H1 (cell line): ENCODE results near the gene GOLGA8J. TPM values are rescaled to one million over a fixed set of nuclear protein-coding genes. Genes with fewer than 3 reads are reported as not detected.

Experiments
- CTCF ChIA-PET: fragments of 300-600 bp; sonication (Branson Sonifier 250); formaldehyde crosslinking; loops from one replicate; lab custom pipeline; 2021; ENCODE audit not compliant: partially characterized antibody; lab: Charles Lee
- POLR2A ChIA-PET: fragments of 300-600 bp; sonication (Branson Sonifier 250); formaldehyde crosslinking; loops from one replicate; lab custom pipeline; 2021; ENCODE audit warnings: inconsistent platforms; ENCODE audit not compliant: partially characterized antibody; lab: Charles Lee
- DNase-seq, 2 experiments: peaks; one replicate each; pipeline versions ENCODE4 v3.0.0 to v3.0.0-alpha.2; 2010 to 2022; ENCODE audit warnings: low spot score in 2 of 2, low read depth in 1 of 2, mixed read lengths in 1 of 2
- FAIRE-seq: peaks from 2 replicates; lab custom pipeline; 2011; peaks lifted over from hg19 to GRCh38; lab: Jason Lieb, UNC
- H2AFZ ChIP-seq: 2 replicates; pipeline ENCODE4 v1.8.1; 2012; ENCODE audit warnings: low read length, inconsistent platforms
- H2AK5ac ChIP-seq: 2 replicates; pipeline ENCODE4 v1.6.1; 2013; ENCODE audit warnings: low read depth, low read length
- H2BK120ac ChIP-seq: replicated peaks from 2 replicates; pipeline ENCODE3; 2013; ENCODE audit warnings: low read depth, low read length, inconsistent platforms
- H2BK12ac ChIP-seq: 2 replicates; pipeline ENCODE4 v1.6.1; 2013; ENCODE audit warnings: low read depth, low read length
- H2BK15ac ChIP-seq: 2 replicates; pipeline ENCODE4 v1.6.1; 2013; ENCODE audit warnings: low read length
- H2BK20ac ChIP-seq: 2 replicates; pipeline ENCODE4 v1.6.1; 2013; ENCODE audit warnings: low read length
- H2BK5ac ChIP-seq: 2 replicates; pipeline ENCODE4 v1.6.1; 2013; ENCODE audit warnings: low read depth, low read length
- H3K14ac ChIP-seq: 2 replicates; pipeline ENCODE4 v1.6.1; 2013; ENCODE audit warnings: inconsistent platforms; ENCODE audit not compliant: insufficient read length
- H3K18ac ChIP-seq: 2 replicates; pipeline ENCODE4 v1.6.1; 2013; ENCODE audit warnings: low read length; ENCODE audit errors: extremely low read depth
- H3K23ac ChIP-seq: 2 replicates; pipeline ENCODE4 v1.6.1; 2013; ENCODE audit warnings: inconsistent platforms; ENCODE audit not compliant: insufficient read length
- H3K23me2 ChIP-seq: 2 replicates; pipeline ENCODE4 v1.6.1; 2013; ENCODE audit warnings: low read depth, low read length
- H3K27ac ChIP-seq: 2 replicates; pipeline ENCODE4 v1.6.1; 2011; ENCODE audit warnings: low read depth, low read length, inconsistent platforms
- H3K27me3 ChIP-seq, 4 experiments: replicated peaks in 1 of 4; 1 replicate in 1 of 4; 2 replicates in 3 of 4; pipeline versions ENCODE4 v1.6.1 to v1.8.1; 2011 to 2013; ENCODE audit warnings: low read length in 3 of 4, mild to moderate bottlenecking in 3 of 4, inconsistent platforms in 2 of 4, mixed read lengths in 2 of 4, moderate library complexity in 1 of 4; ENCODE audit not compliant: control insufficient read depth in 3 of 4, insufficient read depth in 3 of 4; ENCODE audit errors: extremely low read depth in 1 of 4
- H3K36me3 ChIP-seq, 4 experiments: 2 replicates each; pipeline versions ENCODE4 v1.6.1 to v1.8.1; 2011 to 2013; ENCODE audit warnings: mild to moderate bottlenecking in 4 of 4, low read length in 3 of 4, moderate library complexity in 2 of 4, control low read depth in 1 of 4, inconsistent platforms in 1 of 4; ENCODE audit not compliant: insufficient read depth in 4 of 4, control insufficient read depth in 2 of 4
- H3K4ac ChIP-seq: replicated peaks from 2 replicates; pipeline ENCODE3; 2013; ENCODE audit warnings: low read length, low read depth, mixed read lengths, inconsistent platforms; ENCODE audit not compliant: insufficient read length
- H3K4me1 ChIP-seq, 4 experiments: replicated peaks in 1 of 4; 1 replicate in 1 of 4; 2 replicates in 3 of 4; pipeline versions ENCODE4 v1.6.1 to v1.8.1; 2011 to 2013; ENCODE audit warnings: low read length in 3 of 4, inconsistent platforms in 2 of 4, mixed read lengths in 1 of 4; ENCODE audit not compliant: insufficient read depth in 4 of 4, control insufficient read depth in 3 of 4
- H3K4me2 ChIP-seq, 2 experiments: 2 replicates each; pipeline versions ENCODE4 v1.6.1 to v1.8.1; 2011 to 2013; ENCODE audit warnings: low read depth in 2 of 2, low read length in 2 of 2, control low read depth in 1 of 2, inconsistent platforms in 1 of 2, mild to moderate bottlenecking in 1 of 2; ENCODE audit not compliant: insufficient read depth in 1 of 2
- H3K4me3 ChIP-seq, 4 experiments: fragments of 200-600, 300-600 bp in 1 of 4; sonication (generic), shearing (Covaris generic), sonication (Bioruptor Twin) in 1 of 4; 2 replicates each; pipeline versions ENCODE4 v1.5.1 to v1.8.1; 2011 to 2016; ENCODE audit warnings: low read length in 4 of 4, low read depth in 3 of 4, control low read depth in 2 of 4, inconsistent platforms in 2 of 4, mild to moderate bottlenecking in 2 of 4, mixed read lengths in 1 of 4, moderate library complexity in 1 of 4; ENCODE audit not compliant: insufficient read depth in 2 of 4; ENCODE audit errors: extremely low read depth in 1 of 4
- H3K56ac ChIP-seq: replicated peaks from 2 replicates; pipeline ENCODE3; 2013; ENCODE audit warnings: low read depth, mild to moderate bottlenecking, mixed read lengths, low read length, inconsistent platforms; ENCODE audit not compliant: insufficient read length
- H3K79me1 ChIP-seq: 2 replicates; pipeline ENCODE4 v1.6.1; 2013; ENCODE audit warnings: low read depth, low read length, control low read depth
- H3K79me2 ChIP-seq, 2 experiments: 2 replicates each; pipeline versions ENCODE4 v1.6.1 to v1.8.1; 2012 to 2013; ENCODE audit warnings: low read length in 2 of 2, mild to moderate bottlenecking in 2 of 2, inconsistent platforms in 1 of 2; ENCODE audit not compliant: insufficient read depth in 2 of 2, control insufficient read depth in 1 of 2
- H3K9ac ChIP-seq, 4 experiments: replicated peaks in 1 of 4; 1 replicate in 1 of 4; 2 replicates in 3 of 4; pipeline versions ENCODE4 v1.6.1 to v1.8.1; 2011 to 2013; ENCODE audit warnings: low read depth in 3 of 4, low read length in 3 of 4, control low read depth in 2 of 4, mild to moderate bottlenecking in 2 of 4, moderate library complexity in 2 of 4, inconsistent platforms in 1 of 4; ENCODE audit errors: extremely low read depth in 1 of 4
- H3K9me3 ChIP-seq, 2 experiments: 2 replicates each; pipeline versions ENCODE4 v1.6.1 to v1.8.1; 2012 to 2013; ENCODE audit warnings: mild to moderate bottlenecking in 2 of 2, moderate library complexity in 2 of 2, control low read depth in 1 of 2, inconsistent platforms in 1 of 2, low read depth in 1 of 2, low read length in 1 of 2, mixed read lengths in 1 of 2; ENCODE audit not compliant: insufficient read depth in 2 of 2
- H4K20me1 ChIP-seq, 2 experiments: replicated peaks in 1 of 2; 2 replicates each; pipeline versions ENCODE3 to v1.8.1; 2011 to 2013; ENCODE audit warnings: inconsistent platforms in 2 of 2, low read length in 2 of 2, mild to moderate bottlenecking in 1 of 2; ENCODE audit not compliant: insufficient read depth in 2 of 2, control insufficient read depth in 1 of 2
- H4K5ac ChIP-seq: 2 replicates; pipeline ENCODE4 v1.6.1; 2013; ENCODE audit warnings: low read length, low read depth, mixed read lengths, inconsistent platforms; ENCODE audit not compliant: insufficient read length
- H4K8ac ChIP-seq: 2 replicates; pipeline ENCODE4 v1.8.0; 2013; ENCODE audit warnings: mild to moderate bottlenecking, moderate library complexity, low read length, inconsistent platforms; ENCODE audit not compliant: insufficient read depth; ENCODE audit errors: extremely low read depth
- H4K91ac ChIP-seq: replicated peaks from 2 replicates; pipeline ENCODE3; 2013; ENCODE audit warnings: low read length, mixed read lengths, inconsistent platforms; ENCODE audit not compliant: insufficient read length
- BCL11A ChIP-seq, 2 experiments: IDR thresholded peaks; one replicate each; pipeline ENCODE4 v1.6.1; 2011; ENCODE audit warnings: low read depth in 2 of 2, low read length in 2 of 2, mild to moderate bottlenecking in 2 of 2
- BRCA1 ChIP-seq: IDR thresholded peaks from 2 replicates; pipeline ENCODE4 v1.6.1; 2012; ENCODE audit warnings: low read depth, low read length, improper control_type of control experiment
- EP300 ChIP-seq, 2 experiments: IDR thresholded peaks; 1 replicate in 1 of 2; 2 replicates in 1 of 2; pipeline ENCODE4 v1.6.1; 2011 to 2012; ENCODE audit warnings: low read depth in 2 of 2, low read length in 2 of 2, mild to moderate bottlenecking in 2 of 2, borderline replicate concordance in 1 of 2, inconsistent platforms in 1 of 2, moderate library complexity in 1 of 2
- FOSL1 ChIP-seq: IDR thresholded peaks from 2 replicates; pipeline ENCODE4 v1.6.1; 2011; ENCODE audit warnings: mild to moderate bottlenecking, low read depth, low read length, moderate library complexity; ENCODE audit not compliant: insufficient read depth
- KDM5A ChIP-seq: fragments of 200-600 bp; IDR thresholded peaks from 2 replicates; pipeline ENCODE4 v1.7.1; 2012; ENCODE audit warnings: mild to moderate bottlenecking, low read length, inconsistent platforms, mixed read lengths
- PHF8 ChIP-seq: fragments of 200-600 bp; sonication (generic); conservative IDR thresholded peaks from 2 replicates; pipeline ENCODE4 v1.7.1; 2012; ENCODE audit warnings: low read depth, mild to moderate bottlenecking, inconsistent platforms, low read length, moderate library complexity
- SIRT6 ChIP-seq: IDR thresholded peaks from one replicate; pipeline ENCODE4 v1.7.1; 2012; ENCODE audit warnings: low read length, inconsistent platforms
- SRF ChIP-seq: IDR thresholded peaks from 2 replicates; pipeline ENCODE4 v1.6.1; 2011; ENCODE audit warnings: mild to moderate bottlenecking, low read depth, low read length, moderate library complexity
- USF2 ChIP-seq: IDR thresholded peaks from 2 replicates; pipeline ENCODE4 v1.6.1; 2011; ENCODE audit warnings: low read length, improper control_type of control experiment
- YY1 ChIP-seq: IDR thresholded peaks from 2 replicates; pipeline ENCODE4 v1.6.1; 2011; ENCODE audit warnings: low read depth, mild to moderate bottlenecking, low read length
- ZNF274 ChIP-seq: IDR thresholded peaks from 2 replicates; pipeline ENCODE4 v1.7.0; 2012; ENCODE audit warnings: low read length, borderline replicate concordance; ENCODE audit errors: extremely low read depth
- WGBS, 2 experiments: shearing (Covaris generic) in 1 of 2; methylation state at CpG; one replicate each; pipeline versions ENCODE4 v1.1.6 to v1.1.7; 2013 to 2015; ENCODE audit warnings: low lambda C conversion rate in 2 of 2, mixed read lengths in 2 of 2, inconsistent platforms in 1 of 2, low coverage in 1 of 2, missing lambda C conversion rate in 1 of 2; ENCODE audit not compliant: insufficient replicate concordance in 2 of 2, insufficient coverage in 1 of 2, insufficient read length in 1 of 2; ENCODE audit errors: extremely low coverage in 1 of 2, missing lambda C conversion rate in 1 of 2; 5-methylcytosine and 5-hydroxymethylcytosine counted together
- polyA plus RNA-seq, 7 experiments: library from polyadenylated mRNA; depleted of rRNA in 3 of 7; stranded (reverse) in 5 of 7; unstranded in 2 of 7; fragments of >200 nt in 5 of 7; fragments of 200-250 nt in 2 of 7; gene quantifications; 1 replicate in 5 of 7; 2 replicates in 1 of 7; 4 replicates in 1 of 7; pipeline versions ENCODE4 v1.2.1 to v1.2.3, GENCODE V29; 2011 to 2013; ENCODE audit warnings: missing spikeins in 2 of 7, mixed read lengths in 2 of 7
- total RNA-seq: library from RNA; stranded (reverse); fragmentation: NEBNext Ultra II Directional; extraction: Animal tissue kit (Norgen Biotek cat#: 25700); gene quantifications from 2 replicates; pipeline ENCODE4 v1.2.1, GENCODE V29; 2021

Gene GOLGA8J
- total and polyA plus RNA-seq, 2 of the 8 experiments (the other 6 are each of a cell fraction or from before 2014, with no cell fraction given) = not detected

GRCh38 chr15:30038667-30039523 lies 43.9 kb upstream of the GOLGA8J start:
- Histone ChIP-seq H3K56ac (no peak overlapping the region), H2BK5ac (no peak overlapping the region), H2AFZ (no peak overlapping the region), H3K18ac (no peak overlapping the region), H3K79me2 (no peaks in the 10 kb centered on the region), H4K20me1 (no peaks in the 10 kb centered on the region), H2AK5ac (no peak overlapping the region), H2BK12ac (no peak overlapping the region), H2BK20ac (no peak overlapping the region), H3K9me3 (no peaks in the 10 kb centered on the region)
- 90% methylated on average over 5 of the region's 5 CpGs; no CpG with 5 or more reads in 1 of the 2 experiments for WGBS, 2 experiments
- CTCF ChIA-PET = interaction anchor here (1.0 to 1.7 kb wide), 2 partner anchors 98 to 113 kb away, joined by 4 to 5 read pairs; no protein-coding TSS in a partner anchor
- TF ChIP-seq BRCA1 (no peak), USF2 (no peak), FOSL1 (no peak), KDM5A (no peak), ZNF274 (no peak), EP300 (IDR thresholded peaks at IDR 0.05; ENCODE audit: borderline replicate concordance in 1 of 2, low read depth in 2 of 2, low read length in 2 of 2) (no peak), SIRT6 (no peak), YY1 (no peak), BCL11A (IDR thresholded peaks at IDR 0.05; ENCODE audit: low read depth in 2 of 2, low read length in 2 of 2) (no peak), PHF8 (no peak), SRF (no peak)
- TF ChIP-seq, all 59 proteins: peak for 0
- Histone ChIP-seq H3K27me3 (no peaks in the 10 kb centered on the region), H4K8ac (no peak overlapping the region), H3K9ac (no peak overlapping the region), H3K4me3 (no peak overlapping the region), H3K79me1 (no peaks in the 10 kb centered on the region), H3K4me1 (no peaks in the 10 kb centered on the region), H3K4ac (no peak overlapping the region), H3K36me3 (no peaks in the 10 kb centered on the region), H3K23me2 (no peaks in the 10 kb centered on the region), H3K4me2 (no peak overlapping the region), H2BK120ac (no peak overlapping the region), H3K23ac (no peak overlapping the region), H2BK15ac (no peak overlapping the region), H3K14ac (no peak overlapping the region), H3K27ac (no peak overlapping the region), H4K5ac (no peak overlapping the region), H4K91ac (no peak overlapping the region)
- FAIRE-seq (no peak), DNase-seq (no peak)
- POLR2A ChIA-PET = no interaction called here
